GM12892 (cell line): ENCODE data around the gene MAGEB10.

ENCODE experiments used
- POLR2A ChIP-seq: IDR thresholded peaks from 2 replicates; pipeline ENCODE4 v1.6.1; 2011; ENCODE audit warnings: low read depth, low read length, control low read depth
- POLR2AphosphoS5 ChIP-seq: IDR thresholded peaks from 2 replicates; pipeline ENCODE4 v1.6.1; 2011; ENCODE audit warnings: low read depth, low read length, control low read depth
- TAF1 ChIP-seq: IDR thresholded peaks from 2 replicates; pipeline ENCODE4 v1.6.1; 2011; ENCODE audit warnings: low read depth, mild to moderate bottlenecking, control low read depth, low read length, borderline replicate concordance

- TF ChIP-seq POLR2A (no peak), POLR2AphosphoS5 (no peak), TAF1 (no peak)
These were observed 40.4 kb upstream of the MAGEB10 start for GRCh38 chrX:27767387-27767786.
